NCI-H748 treated with DMSO at 0.1 percent for 48 hours (cell line): ENCODE results near the gene REC114.
"Not testable (repeated sequence)": the region's sequence is repeated elsewhere in the genome, so short reads cannot be mapped to it uniquely, and the experiment has no call there.

ENCODE experiments used
- DNase-seq: peaks from one replicate; lab custom pipeline; 2025; lab: John Stamatoyannopoulos, UW

Gene REC114

DNA sequence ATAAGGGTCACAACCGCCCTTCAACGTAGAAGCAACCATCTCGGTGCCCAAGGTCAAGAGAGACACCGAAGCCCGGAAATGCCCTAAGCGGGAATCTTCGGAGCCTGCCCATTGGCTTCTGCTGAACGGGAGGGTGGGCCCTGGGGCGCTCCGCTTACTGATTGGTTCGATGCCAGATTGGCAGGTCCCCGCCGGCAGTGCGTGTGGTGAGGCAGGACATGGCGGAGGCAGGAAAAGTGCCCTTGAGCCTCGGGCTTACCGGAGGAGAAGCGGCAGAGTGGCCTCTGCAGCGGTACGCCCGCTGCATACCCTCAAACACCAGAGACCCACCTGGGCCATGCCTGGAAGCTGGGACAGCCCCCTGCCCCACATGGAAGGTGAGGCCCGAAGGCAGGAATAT lies at the start of gene REC114:
REC114 (plus strand) TSS at position 197 of the 400 bp plus-strand sequence; CDS start at position 219, 22 bp downstream.
- no peak for DNase-seq

GRCh38 chr15:73393336-73393735 lies 49.6 kb upstream of the REC114 start:
- no peak for DNase-seq

DNA sequence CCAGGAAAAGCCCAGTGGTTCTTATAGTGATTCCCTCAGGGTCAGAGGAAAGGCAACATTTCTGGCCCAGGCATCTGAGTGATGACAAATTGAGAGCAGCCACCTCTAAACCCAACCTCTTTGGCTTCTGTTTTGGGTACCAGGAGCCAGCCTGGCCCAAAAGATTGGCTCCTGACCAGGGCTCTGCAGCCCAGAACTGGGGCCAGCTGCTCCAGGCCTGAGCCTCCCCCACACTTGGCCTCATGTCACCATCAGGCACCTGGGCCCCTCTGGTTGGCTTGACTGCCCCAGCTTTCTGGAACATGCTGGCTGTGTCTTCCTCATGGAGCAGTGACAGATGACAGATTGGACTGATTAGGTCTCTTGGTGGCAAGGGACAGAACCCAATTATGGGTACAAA lies 48.2 kb upstream of the REC114 start:
- no peak for DNase-seq

- no peak for DNase-seq
Measured at GRCh38 chr15:73395671-73396070, 47.3 kb upstream of the REC114 start.

GRCh38 chr15:73397461-73397860 lies 45.5 kb upstream of the REC114 start:
- no peak for DNase-seq

DNA sequence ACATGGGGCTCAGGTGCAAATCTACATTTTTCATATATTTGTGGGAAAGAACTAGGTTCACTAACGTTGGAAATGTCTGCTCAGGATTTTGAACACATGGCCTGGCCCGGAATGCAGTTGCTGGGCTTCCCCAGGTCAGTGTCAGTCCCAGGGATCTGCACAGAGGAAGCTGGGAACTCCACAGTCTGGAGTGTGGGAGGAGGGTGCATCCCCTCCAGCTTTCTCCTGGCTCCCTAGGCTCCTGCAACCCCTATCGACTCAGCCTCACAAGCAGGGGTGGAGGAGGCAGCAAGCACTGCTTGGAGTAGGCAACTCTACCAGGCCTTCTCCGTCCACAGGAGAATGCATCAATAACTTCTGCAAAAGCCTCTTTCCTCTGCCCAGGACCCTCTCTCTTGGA lies 44.1 kb upstream of the REC114 start:
- no peak for DNase-seq

- DNase-seq, result not testable (repeated sequence)
Measured at GRCh38 chr15:73400222-73400621, 42.7 kb upstream of the REC114 start.

GRCh38 chr15:73403171-73403570 lies 39.8 kb upstream of the REC114 start:
- no peak for DNase-seq

GRCh38 chr15:73414876-73415275 lies 28.1 kb upstream of the REC114 start:
- DNase-seq, result no peak

DNA sequence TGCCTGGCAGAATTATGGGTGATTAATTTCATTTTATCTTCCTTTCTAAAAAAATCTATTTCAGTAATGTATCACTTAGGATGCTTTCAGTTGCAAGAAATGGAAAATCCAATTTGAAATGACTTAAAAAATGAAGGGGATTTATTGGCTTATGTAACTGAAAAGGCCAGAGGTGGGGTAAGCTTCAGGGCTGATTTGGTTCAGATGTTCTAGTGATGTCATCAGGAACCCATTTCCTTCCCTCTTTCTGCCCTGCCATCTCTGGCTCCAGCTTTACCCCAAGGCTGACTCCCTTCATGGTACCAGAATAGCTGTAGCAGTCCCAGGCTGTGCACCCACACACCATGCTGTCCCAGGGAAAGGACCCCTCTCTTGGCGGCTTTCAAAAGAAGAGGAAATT lies 18.5 kb upstream of the REC114 start:
- no peak for DNase-seq

DNA sequence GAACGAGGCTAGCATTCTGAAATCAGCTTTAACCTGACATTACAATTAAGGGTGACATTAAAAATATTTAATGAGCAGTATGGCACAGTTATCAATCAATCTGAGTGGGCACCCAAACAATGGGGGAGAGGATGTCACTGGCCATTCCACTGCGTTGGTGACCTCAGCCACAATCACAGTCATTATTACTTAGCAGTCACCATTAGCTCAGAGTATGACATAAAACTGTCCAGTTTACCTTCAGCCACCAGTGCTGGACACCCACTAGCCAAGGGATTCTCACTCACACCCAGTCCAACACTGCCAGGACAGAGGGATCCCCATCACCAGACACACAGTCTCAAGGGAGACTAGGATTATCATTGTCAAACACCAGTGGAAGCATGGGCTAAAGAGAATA lies 17.5 kb upstream of the REC114 start:
- no peak for DNase-seq

GRCh38 chr15:73426323-73426994 lies 16.5 kb upstream of the REC114 start:
- no peak for DNase-seq

DNA sequence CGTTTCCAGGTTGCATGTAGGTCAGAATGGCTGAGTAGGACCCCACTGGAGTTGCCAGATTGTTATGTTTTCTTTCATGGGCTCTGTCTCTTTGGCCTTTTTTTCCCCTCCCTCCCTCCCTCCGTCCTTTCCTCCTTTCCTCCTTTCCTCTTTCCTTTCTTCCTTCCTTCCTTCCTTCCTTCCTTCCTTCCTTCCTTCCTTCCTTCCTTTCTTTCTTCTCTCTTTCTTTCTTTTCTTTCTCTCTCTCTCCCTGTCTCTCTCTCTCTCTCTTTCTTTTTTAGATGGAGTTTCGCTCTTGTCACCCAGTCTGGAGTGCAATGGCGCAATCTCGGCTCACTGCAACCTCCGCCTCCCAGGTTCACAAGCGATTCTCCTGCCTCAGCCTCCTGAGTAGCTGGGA lies 11.6 kb upstream of the REC114 start:
- DNase-seq, result not testable (repeated sequence)

- no peak for DNase-seq
Measured at GRCh38 chr15:73433873-73434272, 9.1 kb upstream of the REC114 start.

- DNase-seq, result no peak
Measured at GRCh38 chr15:73436613-73437012, 6.4 kb upstream of the REC114 start.

DNA sequence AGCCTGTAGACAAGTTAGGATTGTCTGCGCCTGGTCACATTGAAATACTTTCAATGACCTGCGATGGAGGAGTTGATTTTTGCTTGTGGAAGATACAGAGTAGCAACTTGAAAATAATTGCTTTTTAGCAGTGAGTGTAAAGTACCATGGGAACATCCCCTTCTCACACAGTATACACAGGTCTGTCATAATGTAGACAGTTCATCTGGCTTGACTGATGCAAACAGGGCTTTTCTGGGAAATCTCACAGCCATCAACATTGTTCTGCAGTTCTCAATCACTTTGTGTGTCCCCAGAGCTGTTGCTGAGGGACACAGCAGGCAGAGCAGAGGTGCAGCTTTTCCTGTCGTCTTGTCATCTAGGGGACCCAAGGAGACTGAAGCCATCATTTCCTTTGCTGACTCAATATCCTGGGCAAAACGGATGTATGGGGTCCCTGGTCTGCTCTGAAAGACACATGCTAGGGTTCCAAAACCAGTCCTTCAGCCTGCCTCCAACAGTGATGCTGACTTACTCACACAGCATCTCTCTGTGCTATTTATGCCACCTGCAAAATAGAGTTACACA lies 5.3 kb upstream of the REC114 start:
- DNase-seq, result no peak

DNA sequence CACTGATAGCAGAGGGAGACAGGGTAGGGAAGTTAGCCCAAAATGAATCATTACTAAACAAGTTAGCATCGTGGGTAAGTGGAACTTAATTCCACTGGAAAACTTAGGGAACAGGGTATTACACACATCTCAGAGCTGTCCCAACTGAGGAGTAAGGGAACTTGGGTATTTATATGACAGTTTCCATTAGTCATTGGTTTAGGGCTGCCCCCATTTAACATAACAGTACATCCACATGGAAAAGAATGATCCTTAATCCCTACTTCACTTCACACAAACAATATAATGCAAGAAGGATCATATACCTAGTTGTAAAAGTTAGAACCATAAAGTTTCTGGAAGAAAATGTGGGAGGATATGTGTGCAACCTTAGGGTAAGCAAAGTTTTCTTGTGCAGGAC lies 4.3 kb upstream of the REC114 start:
- no peak for DNase-seq

GRCh38 chr15:73440571-73440970 lies 2.4 kb upstream of the REC114 start:
- no peak for DNase-seq

DNA sequence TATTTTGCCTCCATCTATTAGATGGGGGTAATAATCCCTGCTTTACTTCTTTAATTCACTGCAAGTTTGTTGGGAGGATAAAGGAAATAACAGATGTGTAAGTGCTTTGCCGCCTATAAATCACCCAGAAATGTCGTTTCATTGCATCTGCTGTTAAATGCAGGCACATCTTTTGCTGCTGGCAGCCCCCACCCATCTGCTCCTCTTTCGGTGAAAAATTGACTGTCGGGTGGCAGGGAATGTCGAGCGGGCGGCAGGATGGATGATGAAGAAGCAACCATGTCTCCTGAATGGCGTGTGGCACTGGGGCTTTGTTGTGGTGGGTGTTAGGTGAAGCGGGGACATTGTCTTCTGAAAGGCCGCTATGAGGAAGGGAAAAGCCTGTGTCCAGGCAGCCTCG lies 543 bp upstream of the REC114 start:
- no peak for DNase-seq

- not testable (repeated sequence) for DNase-seq
Measured at GRCh38 chr15:73447471-73447870, 4.5 kb downstream of the REC114 start.

DNA sequence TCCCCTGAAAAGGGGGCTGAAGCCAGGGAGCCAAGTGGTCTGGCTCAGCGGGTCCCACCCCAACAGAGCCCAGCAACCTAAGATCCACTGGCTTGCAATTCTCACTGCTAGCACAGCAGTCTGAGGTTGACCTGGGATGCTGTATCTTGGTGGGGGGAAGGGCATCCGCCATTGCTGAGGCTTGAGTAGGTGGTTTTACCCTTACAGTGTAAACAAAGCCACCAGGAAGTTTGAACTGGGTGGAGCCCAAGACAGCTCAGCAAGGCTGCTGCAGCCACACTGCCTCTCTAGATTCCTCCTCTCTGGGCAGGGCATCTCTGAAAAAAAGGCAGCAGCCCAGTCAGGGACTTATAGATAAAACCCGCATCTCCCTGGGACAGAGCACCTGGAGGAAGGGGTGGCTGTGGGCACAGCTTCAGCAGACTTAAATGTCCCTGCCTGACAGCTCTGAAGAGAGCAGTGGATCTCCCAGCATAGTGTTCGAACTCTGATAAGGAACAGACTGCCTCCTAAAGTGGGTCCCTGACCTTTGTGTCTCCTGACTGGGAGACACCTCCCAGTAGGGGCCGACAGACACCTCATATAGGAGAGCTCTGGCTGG lies 5.3 kb downstream of the REC114 start:
- not testable (repeated sequence) for DNase-seq

DNA sequence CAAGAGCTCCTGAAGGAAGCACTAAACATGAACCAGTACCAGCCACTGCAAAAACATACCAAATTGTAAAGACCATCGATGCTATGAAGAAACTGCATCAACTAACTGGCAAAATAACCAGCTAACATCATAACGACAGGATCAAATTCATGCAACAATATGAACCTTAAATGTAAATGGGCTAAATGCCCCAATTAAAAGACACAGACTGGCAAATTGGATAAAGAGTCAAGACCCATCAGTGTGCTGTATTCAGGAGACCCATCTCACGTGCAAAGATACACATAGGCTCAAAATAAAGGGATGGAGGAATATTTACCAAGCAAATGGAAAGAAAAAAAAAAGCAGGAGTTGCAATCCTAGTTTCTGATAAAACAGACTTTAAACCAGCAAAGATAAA lies 7.0 kb downstream of the REC114 start:
- DNase-seq, result not testable (repeated sequence)

DNA sequence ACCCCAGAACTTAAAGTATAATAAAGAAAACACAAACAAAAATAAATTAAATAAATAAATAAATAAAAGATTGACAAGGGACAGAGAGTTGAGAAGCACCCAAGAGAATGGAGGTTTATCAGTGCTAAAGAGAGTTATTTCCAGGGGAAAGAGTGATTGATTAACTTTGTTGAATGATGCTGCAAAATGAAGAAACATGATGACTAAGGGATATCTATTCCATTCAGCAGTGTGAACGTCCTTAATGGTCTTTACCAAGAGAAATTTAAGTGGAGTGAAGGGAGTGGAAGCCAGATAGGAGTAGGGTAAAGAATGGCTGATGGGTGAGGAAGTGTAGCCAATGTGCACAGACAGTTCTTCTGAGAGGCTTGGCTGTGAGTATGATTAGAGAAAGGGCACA lies 11.1 kb downstream of the REC114 start:
- no peak for DNase-seq

- no peak for DNase-seq
Measured at GRCh38 chr15:73455876-73456275, 12.9 kb downstream of the REC114 start.
